ENCODE data around the gene PLAAT5. TPM values are rescaled to one million over a fixed set of nuclear protein-coding genes. Genes with fewer than 3 reads are reported as not detected.
A peak's percentile ranks its signal among the peaks of the same experiment; 100 is the strongest.

PLAAT5 gene
- total RNA-seq, 2 donors from 2014 or later = 14.0 to 18.1 TPM

DNA sequence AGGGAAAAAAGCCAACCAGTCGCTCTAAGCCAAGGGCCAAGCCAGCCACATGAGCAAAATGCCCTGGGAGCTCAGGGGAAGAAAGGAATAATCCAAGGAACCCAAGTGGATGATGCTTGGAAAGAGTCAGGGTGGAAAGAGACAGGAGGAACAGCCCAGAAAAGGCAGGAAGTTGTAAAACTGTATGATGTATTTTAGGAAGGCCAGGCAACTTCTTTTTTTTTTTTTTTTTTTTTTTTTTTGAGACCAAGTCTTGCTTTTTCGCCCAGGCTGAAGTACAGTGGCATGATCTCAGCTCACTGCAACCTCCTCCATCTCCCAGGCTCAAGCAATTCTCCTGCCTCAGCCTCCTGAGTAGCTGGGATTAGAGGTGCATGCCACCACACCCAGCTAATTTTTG is 16.5 kb upstream of the PLAAT5 start:
- TF ChIP-seq, protein P1, sequence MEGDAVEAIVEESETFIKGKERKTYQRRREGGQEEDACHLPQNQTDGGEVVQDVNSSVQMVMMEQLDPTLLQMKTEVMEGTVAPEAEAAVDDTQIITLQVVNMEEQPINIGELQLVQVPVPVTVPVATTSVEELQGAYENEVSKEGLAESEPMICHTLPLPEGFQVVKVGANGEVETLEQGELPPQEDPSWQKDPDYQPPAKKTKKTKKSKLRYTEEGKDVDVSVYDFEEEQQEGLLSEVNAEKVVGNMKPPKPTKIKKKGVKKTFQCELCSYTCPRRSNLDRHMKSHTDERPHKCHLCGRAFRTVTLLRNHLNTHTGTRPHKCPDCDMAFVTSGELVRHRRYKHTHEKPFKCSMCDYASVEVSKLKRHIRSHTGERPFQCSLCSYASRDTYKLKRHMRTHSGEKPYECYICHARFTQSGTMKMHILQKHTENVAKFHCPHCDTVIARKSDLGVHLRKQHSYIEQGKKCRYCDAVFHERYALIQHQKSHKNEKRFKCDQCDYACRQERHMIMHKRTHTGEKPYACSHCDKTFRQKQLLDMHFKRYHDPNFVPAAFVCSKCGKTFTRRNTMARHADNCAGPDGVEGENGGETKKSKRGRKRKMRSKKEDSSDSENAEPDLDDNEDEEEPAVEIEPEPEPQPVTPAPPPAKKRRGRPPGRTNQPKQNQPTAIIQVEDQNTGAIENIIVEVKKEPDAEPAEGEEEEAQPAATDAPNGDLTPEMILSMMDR (conservative IDR thresholded peaks at IDR 0.05) = no peak
- Mint-ChIP-seq H3K27ac (peak overlapping the region; percentile 80), H3K27me3 (ENCODE audit: insufficient read depth) (no peaks in the 10 kb centered on the region), H3K9me3 (peaks cover 4% of the 10 kb centered on the region), H3K36me3 (ENCODE audit: low read depth) (peaks cover 6% of the 10 kb centered on the region), H3K4me3 (peak overlapping the region; percentile 50), H3K4me1 (peaks cover 45% of the 10 kb centered on the region)
- DNase-seq = no peak
- H3K27me3 ChIP-seq (ENCODE audit: control insufficient read depth, insufficient read depth, low read length, poor library complexity, severe bottlenecking) = no peaks in the 10 kb centered on the region
- H3K9ac ChIP-seq (ENCODE audit: extremely low read depth, low read length, poor library complexity, severe bottlenecking) = no peak overlapping the region
- no peaks in the 10 kb centered on the region for H3K36me3 ChIP-seq (ENCODE audit: control insufficient read depth, insufficient read depth, low read length)
- H3K27ac ChIP-seq (ENCODE audit: low read depth, low read length) = no peak overlapping the region
- WGBS, 2 experiments (ENCODE audit: insufficient coverage in 1 of 2, insufficient read length in 1 of 2) = 94 to 100% methylated on average over 1 to 2 of the region's 2 CpGs
- H3K4me3 ChIP-seq (ENCODE audit: low read length) = no peak overlapping the region
- H3K4me1 ChIP-seq (ENCODE audit: control insufficient read depth, insufficient read depth, low read length) = peaks cover 3% of the 10 kb centered on the region
- peaks cover 24% of the 10 kb centered on the region for H3K9me3 ChIP-seq (ENCODE audit: control insufficient read depth, low read length)

DNA sequence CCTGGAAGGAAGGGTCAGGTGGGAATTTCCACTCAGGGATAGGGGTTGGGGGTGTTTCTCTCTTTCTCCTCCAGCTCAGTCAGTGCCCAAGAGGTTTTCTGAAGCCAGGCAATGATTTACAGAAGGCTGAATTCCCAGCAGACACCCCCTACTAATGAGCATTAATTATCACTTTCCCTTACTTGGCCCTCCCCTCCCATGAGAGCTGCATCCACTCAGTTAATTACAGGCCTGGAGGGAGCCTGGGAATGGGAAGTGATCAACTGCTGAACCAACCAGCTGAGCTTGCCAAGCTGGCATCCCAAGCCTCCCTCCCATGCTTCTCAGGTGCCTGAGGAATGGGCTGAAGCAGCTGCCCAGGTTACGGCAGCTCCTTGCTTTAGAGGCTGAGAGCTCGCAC is 15.9 kb upstream of the PLAAT5 start:
- H3K9ac ChIP-seq (ENCODE audit: extremely low read depth, low read length, poor library complexity, severe bottlenecking) = no peak overlapping the region
- peaks cover 3% of the 10 kb centered on the region for H3K4me1 ChIP-seq (ENCODE audit: control insufficient read depth, insufficient read depth, low read length)
- H3K4me3 ChIP-seq (ENCODE audit: low read length) = no peak overlapping the region
- no peak overlapping the region for H3K27ac ChIP-seq (ENCODE audit: low read depth, low read length)
- H3K9me3 ChIP-seq (ENCODE audit: control insufficient read depth, low read length) = peaks cover 31% of the 10 kb centered on the region
- peaks cover 51% of the 10 kb centered on the region for H3K4me1 Mint-ChIP-seq
- H3K36me3 Mint-ChIP-seq (ENCODE audit: low read depth) = peaks cover 6% of the 10 kb centered on the region
- peak overlapping the region; percentile 50 for H3K4me3 Mint-ChIP-seq
- H3K27me3 ChIP-seq (ENCODE audit: control insufficient read depth, insufficient read depth, low read length, poor library complexity, severe bottlenecking) = no peaks in the 10 kb centered on the region
- peak overlapping the region; percentile 80 for H3K27ac Mint-ChIP-seq
- TF ChIP-seq, protein P1 (conservative IDR thresholded peaks at IDR 0.05) = no peak
- peaks cover 7% of the 10 kb centered on the region for H3K9me3 Mint-ChIP-seq
- H3K36me3 ChIP-seq (ENCODE audit: control insufficient read depth, insufficient read depth, low read length) = no peaks in the 10 kb centered on the region
- no peak for DNase-seq
- H3K27me3 Mint-ChIP-seq (ENCODE audit: insufficient read depth) = no peaks in the 10 kb centered on the region
- WGBS, 2 experiments (ENCODE audit: insufficient coverage in 1 of 2, insufficient read length in 1 of 2) = 94% methylated on average over 2 of the region's 2 CpGs; no CpG with 5 or more reads in 1 of the 2 experiments

DNA sequence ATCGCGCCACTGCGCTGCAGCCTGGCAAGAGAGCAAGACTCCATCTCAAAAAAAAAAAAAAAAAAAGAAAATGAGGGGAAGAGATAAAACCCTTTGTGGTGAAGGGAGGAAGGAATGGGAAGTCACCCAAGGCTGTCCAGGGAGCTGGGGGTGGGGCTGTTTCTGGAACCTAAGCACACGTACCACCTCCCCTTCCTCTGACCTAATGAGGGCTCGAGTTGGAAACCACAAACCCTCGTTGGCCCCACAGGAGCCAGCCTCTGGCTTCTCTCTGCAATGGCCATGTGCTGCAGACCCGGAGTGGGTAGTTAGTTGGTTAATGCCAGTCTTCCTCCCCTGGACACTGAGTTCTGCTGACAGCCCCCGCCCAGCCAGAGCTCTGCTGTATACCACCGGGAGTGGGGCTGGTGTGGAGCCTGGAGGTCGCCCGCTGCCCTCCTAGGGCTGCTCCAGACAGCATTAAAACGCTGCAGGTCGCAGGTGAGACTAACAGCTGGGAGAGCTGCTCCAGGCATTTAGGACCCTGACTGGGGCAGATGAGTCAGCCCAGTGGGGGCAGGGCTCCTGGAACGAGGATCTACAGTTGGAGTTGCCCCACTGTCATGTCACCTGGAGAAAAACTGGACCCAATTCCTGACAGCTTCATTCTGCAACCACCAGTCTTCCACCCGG is 15.0 kb upstream of the PLAAT5 start, which contains the start of gene LGALS12:
Gene LGALS12 (plus strand): TSS at position 228 of the 672 bp plus-strand sequence. CDS start 375 bp downstream, at position 603.
- no peaks in the 10 kb centered on the region for H3K27me3 ChIP-seq (ENCODE audit: control insufficient read depth, insufficient read depth, low read length, poor library complexity, severe bottlenecking)
- DNase-seq = peak; percentile 86
- Mint-ChIP-seq H3K4me3 (peak within 1 kb of the TSS; percentile 50), H3K36me3 (ENCODE audit: low read depth) (peaks cover 3% of the 10 kb centered on the region), H3K4me1 (peaks cover 53% of the 10 kb centered on the region), H3K27ac (peak within 1 kb of the TSS; percentile 85), H3K9me3 (peaks cover 9% of the 10 kb centered on the region), H3K27me3 (ENCODE audit: insufficient read depth) (no peaks in the 10 kb centered on the region)
- H3K9me3 ChIP-seq (ENCODE audit: control insufficient read depth, low read length) = peaks cover 35% of the 10 kb centered on the region
- no peak within 1 kb of the TSS for H3K27ac ChIP-seq (ENCODE audit: low read depth, low read length)
- no peak within 1 kb of the TSS for H3K4me3 ChIP-seq (ENCODE audit: low read length)
- TF ChIP-seq, protein P1 (conservative IDR thresholded peaks at IDR 0.05) = no peak
- no peak within 1 kb of the TSS for H3K9ac ChIP-seq (ENCODE audit: extremely low read depth, low read length, poor library complexity, severe bottlenecking)
- peaks cover 3% of the 10 kb centered on the region for H3K4me1 ChIP-seq (ENCODE audit: control insufficient read depth, insufficient read depth, low read length)
- WGBS, 2 experiments (ENCODE audit: insufficient coverage in 1 of 2, insufficient read length in 1 of 2) = 61 to 64% methylated on average over 5 to 13 of the region's 15 CpGs
- H3K36me3 ChIP-seq (ENCODE audit: control insufficient read depth, insufficient read depth, low read length) = no peaks in the 10 kb centered on the region
